GM18498 (cell line): ENCODE measurements around the gene CCSER2.
"Not testable (repeated sequence)": the region's sequence is repeated elsewhere in the genome, so short reads cannot be mapped to it uniquely, and the experiment has no call there.

Experiments
- ATAC-seq: cut with Tn5 transposase; IDR thresholded peaks from one replicate; pipeline ENCODE4 v1.9.1; 2021; ENCODE audit warnings: mild to moderate bottlenecking, moderate library complexity; ENCODE audit not compliant: unreplicated experiment

The CCSER2 gene

DNA sequence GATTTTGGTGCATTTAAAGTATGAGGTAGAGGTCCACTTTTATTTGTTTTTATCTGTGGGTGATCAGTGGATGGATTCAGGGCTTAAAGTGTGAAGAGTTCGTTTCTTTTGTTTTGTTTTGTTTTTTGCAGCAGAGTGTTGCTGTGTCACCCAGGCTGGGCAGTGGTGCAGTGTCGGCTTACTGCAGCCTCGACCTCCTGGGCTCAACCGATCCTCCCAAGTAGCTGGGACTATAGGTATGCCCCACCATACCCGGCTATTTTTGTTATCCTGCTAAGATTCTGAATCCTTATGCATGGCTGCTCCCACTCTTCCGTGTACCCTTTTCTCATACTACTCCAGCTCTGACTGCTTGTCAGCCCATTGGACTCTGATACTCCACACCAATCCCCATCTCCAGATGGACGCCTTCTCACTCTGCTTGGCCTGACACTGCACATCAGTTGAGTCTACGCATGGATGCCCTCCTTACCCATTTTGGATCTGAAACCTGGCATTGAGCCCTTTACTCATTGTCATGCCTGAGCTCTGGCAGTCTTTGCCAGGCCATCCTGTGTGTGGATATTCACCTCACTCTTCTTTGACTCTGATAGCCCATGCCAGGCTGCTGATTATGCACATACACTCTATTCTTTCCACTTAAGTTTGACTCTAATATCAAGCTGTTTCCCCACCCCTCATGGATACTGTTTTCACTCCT is 119.5 kb downstream of the CCSER2 start:
- ATAC-seq, result no peak

DNA sequence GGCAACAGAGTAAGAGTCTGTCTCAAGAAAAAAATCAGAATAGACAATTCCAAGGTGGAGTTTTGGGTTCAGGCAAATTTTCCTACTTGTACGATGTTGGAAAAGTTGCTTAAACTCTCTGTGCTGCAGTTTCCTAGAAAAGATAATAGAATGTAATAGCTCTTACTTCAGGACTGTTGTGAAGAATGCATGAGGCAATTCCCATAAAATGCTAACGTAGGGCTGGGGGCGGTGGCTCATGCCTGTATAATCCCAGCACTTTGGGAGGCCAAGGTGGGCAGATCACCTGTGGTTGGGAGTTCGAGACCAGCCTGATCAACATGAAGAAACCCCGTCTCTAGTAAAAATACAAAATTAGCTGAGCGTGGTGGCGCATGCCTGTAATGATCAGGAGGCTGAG is 121.0 kb downstream of the CCSER2 start:
- not testable (repeated sequence) for ATAC-seq

DNA sequence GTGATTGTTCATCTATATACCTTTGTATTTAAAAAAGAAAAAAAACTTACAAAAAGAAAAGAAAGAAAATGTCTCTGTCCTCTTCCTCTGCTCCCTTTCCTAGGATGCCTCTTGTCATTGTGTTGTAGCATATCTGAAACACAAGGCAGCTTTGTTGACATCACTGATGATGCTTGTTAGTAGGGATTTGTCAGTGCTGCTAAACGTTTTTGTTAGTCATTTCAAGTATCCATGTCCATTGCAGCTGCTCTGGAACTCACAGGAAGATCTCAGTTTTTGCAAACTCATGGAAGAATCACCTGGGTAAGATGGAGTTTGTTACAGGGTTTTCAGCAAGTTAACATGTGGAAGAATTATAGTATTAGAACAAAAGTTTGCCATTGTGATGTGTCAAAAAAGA is 123.6 kb downstream of the CCSER2 start:
- ATAC-seq, result no peak

DNA sequence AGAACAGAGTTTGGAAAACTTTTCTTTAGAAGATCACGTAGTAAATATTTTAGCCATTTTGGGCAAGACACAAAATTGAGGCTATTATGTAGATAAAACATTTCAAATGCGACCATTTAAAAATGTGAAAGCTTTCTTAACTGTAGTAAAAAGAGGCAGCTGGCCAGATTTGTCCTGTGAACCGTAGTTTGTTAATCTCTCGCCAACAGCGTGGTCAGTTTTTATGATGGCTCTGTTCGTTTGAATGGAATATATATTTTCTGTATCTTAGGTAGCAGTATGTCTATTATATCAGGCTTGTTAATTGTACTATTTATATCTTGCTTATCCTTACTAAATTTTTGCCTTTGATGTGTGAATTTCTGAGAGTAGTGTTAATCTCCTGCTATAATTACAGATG is 124.9 kb downstream of the CCSER2 start:
- ATAC-seq, result no peak

DNA sequence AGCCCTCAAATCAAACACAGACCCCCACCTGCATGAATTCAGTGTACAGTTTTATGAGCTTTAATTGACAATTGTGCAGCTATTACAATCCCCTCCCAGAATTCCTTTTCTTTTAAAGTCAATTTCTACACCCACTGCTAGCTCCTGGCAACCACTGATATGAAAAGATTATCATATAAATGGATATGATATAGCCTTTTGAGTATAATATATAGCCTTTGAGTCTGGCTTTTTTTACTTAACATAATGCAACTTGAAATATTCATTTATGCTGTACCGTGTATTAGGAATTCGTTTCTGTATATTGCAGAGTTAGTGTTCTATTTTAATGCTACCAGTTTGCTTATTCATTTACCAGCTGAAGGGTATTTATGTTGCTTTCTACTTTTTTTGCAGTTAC is 127.7 kb downstream of the CCSER2 start:
- ATAC-seq, result no peak

DNA sequence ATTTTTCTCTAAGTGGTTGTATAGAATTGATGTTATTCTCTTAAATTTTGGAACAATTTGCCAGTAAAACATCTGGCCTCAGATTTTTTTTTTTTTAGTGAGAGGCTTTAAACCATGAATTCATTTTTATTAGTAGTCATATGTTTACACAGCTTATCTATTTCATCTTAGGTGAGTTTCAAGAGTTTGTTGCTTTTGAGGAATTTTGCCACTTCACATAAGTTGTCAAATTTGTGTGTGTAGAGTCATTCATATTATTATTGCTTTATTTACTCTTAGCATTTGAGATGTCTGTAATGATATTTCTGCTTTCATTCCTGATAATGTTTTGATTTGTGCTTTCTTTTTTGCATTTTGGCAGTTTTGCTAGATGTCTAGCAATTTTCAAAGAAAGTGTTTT is 132.1 kb downstream of the CCSER2 start:
- ATAC-seq, result no peak

DNA sequence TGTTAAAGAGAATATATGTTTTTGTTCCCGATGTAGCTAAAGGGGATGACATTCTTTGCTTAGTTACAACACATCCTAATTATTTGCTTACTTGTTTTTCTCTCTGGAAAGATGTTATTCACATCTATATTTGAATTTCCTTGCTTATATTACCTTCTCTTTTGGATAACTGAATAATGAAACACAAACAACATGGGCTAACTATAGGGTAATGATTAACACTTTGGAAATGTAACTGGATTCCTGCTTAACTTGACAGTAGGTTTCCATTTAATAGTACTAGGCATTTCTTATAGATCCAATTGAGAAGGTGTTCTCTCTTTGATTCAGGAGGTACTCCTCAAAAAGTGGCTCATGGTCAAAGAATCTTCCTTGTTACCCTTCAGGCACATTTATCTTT is 141.1 kb downstream of the CCSER2 start:
- no peak for ATAC-seq

DNA sequence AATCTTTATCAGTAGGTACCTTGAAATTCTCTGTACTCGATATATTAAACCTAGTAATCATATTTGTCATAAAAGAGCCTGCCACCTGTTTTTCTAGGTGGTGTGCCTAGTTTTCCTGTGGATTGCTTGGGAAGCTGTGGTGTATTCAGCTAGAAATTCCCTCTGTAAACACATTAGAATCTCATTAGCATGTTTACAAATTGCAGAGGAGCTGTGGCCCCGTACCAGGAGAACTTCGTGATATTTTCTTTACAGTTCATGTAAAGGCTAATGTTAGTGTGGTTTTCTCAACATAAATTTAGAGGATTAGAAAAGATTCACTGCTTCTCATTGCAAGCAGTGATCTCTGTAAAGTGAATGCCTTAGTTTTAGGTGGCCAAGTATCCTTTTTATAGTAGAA is 144.7 kb downstream of the CCSER2 start:
- no peak for ATAC-seq

DNA sequence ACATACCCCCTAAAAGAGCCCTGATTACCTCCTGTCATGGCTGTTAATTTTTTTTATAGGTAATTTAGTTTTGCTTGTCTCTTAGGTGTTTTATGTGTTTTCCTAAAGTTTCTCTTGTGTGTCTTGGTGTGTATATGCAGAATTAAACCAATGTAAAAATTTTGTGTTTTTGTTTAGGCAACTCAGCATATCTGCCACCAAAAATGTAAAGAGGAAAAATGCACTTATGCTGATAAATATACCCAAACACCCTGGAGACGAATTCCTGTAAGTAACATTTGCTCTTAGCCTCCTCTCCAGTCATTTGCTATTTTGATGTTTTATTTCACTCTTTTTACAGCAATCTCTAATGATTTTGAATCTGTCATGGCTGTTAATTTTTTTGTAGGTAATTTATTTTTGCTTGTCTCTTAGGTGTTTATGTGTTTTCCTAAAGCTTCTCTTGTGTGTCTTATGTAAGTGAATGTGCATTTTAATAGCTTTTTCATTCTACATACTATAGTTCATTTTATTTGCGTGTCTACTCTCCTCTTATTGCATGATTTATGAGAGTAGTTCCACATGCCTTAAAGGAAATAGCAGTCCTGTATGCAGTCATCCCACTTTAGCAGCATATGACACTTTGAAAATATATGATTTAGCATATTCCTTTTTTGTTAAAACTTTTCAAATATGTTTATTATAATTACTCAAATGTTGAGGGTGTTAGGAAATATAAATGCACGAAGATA is 149.2 kb downstream of the CCSER2 start:
- ATAC-seq, result no peak

DNA sequence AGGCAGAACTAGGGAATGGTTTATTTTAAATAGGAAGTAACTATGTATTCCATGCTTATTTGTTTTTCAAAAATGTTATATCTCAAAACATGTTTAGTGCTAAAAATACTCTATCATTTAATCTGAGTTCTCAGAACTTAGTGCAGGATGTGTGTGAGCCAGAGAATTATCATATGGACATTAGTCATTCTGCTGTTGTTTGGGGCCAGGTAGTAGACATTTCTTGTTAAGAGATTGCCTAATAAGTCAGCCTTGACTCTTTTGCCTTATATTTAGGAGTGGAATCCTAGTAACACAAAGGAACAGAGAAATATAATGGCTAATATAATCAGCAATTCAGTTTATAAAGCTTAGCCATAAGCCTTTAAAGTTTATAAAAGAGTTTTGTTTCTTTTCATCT is 149.8 kb downstream of the CCSER2 start:
- no peak for ATAC-seq

DNA sequence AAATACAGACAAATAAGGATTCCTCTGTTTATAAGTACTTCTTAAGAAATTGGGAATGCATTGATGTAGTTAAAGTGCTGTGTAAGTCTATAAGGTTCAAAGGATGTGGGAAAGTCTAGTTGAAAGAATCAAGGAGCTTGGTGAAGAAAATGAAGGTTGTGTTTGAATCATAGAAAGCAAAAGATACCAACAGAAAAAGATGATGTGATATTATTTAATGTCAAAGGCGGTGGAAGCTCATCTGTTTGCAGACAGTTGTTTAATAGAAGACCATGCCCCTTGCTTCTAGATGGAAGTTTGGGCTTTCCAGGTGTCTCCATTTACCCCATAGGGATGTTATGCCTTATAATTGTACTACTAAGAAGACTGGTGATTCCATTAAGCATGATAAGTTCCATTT is 150.3 kb downstream of the CCSER2 start:
- no peak for ATAC-seq

DNA sequence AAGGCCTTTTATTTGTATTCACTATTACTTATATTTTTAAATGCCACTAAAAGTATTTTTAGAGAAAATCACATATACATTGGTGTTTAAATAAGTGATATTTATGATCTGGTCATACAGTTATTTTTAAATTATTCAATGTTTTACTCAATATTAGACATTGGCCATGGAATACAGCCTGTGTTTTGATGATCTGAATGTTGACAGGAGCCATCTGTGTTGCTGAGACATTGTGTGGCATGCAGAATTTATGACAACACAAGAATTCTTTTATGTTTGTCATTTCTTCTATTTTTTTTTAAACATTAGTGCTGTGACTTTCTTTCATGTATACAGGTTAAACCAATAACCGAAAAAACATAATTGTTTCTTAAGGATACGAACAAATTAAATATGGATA is 156.2 kb downstream of the CCSER2 start:
- ATAC-seq, result no peak

DNA sequence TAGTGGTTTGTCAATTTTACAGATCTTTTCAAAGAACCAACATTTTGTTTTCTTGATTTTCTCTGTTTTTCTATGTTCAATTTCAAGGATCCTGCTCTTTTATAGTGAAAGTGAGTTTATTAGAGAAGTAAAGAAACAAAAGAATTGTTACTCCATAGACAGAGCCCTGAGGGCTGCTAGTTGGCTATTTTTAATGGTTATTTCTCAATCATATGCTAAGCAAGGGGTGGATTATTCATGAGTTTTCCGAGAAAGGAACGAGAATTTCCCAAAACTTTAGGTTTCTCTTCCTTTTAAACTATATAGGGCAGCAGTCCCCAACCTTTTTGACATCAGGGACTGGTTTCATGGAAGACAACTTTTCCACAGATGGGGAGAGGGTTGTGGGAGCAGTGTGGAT is 165.0 kb downstream of the CCSER2 start:
- no peak for ATAC-seq

DNA sequence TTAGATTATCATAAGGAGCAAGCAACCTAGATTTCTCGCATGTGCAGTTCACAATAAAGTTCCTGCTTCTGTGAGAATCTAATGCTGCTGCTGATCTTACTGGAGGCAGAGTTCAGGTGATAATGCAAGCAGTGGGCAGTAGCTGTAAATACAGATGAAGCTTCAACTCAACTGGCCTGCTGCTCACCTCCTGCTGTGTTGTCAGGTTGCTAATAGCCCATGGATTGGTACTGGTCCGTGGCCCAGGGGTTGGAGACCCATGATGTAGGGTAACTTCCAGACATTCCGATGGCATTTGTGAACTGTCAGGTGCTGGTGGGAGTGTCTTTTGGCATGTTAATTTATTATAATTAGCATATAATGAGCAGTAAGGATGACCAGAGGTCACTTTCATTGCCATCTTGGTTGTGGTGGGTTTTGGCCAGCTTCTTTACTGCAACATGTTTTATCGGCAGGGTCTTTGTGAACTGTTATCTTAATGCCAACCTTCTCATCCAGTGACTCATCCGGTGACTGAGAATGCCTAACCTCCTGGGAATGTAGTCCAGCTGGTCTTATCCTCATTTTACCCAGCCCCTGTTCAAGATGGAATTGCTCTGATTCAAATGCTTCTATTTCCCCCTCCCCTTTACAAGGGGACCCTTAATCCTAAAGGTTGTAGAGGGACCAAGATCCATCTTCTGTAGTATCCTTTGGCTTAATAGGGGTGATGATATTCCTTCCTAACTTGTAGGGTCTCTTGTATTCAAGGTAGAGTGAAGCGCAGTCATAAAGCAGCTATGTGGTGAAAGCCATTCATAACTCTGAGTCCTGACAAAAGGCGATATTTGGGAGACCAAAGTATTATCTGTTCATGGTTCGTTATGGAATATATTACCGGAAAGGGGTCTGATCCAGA is 165.8 kb downstream of the CCSER2 start:
- ATAC-seq, result no peak

DNA sequence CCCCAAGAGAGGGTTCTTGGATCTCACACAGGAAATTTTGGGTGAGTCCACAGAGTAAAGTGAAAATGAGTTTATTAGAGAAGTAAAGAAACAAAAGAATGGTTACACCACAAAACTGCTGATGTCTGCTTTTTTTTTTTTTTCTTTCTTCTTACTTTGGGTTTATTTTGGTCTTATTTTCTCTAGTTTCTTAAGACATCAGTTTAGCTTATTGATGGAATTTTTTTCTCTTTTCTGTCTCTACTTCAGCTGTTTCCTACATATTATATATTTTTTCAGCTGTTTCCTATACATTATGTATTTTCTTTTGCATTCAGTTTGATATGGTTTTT is 166.4 kb downstream of the CCSER2 start:
- ATAC-seq, result no peak

DNA sequence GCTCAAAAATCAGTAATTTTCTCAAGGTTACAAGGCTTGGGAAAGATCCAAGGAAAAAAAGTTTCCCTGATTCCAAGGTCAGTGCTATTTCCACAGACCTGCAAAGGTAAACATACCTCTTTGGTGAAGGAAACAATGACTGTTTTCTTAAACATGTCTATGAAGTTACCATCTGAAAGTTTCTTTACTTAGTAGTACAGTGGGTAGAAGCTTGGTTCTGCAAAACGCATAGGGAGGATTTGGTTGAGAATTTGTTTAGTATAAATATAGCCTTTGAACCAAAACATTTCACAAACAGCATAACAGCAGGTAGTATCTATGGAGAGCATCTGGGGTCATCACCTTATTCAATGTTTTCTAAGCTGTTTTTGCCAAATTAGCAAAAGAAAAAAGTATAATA is 169.6 kb downstream of the CCSER2 start:
- ATAC-seq, result no peak

DNA sequence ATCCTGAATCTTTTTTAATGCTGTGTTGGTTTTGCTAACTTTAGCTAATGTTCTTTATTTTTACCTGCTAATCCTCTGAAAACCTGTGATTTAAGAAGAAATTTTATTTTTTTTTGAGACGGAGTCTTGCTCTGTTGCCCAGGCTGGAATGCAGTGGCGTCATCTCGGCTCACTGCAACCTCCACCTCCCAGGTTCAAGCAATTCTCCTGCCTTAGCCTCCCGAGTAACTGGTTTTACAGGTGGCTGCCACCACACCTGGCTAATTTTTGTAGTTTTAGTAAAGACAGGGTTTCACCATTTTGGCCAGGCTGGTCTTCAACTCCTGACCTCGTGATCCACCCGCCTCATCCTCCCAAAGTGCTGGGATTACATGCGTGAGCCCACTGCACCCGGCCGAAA is 170.7 kb downstream of the CCSER2 start:
- ATAC-seq, result not testable (repeated sequence)

DNA sequence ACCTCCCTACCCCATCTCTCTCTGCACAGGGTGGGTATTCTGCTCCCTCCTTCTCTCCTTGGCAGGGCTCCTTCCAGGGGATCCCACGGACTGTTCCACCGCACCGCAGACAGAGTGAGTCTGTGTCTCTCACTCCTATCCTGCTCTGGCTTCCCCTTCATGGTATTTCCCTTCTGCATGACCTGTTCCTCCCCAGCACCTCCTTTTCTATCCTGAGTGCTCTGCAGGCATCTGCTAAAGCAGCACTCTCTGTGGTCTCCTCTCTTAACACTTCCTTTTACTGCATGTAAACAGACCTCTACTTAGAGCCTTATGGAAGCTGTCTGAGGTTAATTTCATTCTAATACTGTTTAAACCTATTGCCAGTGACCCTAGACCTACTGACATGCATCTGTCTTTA is 171.5 kb downstream of the CCSER2 start:
- ATAC-seq, result no peak

DNA sequence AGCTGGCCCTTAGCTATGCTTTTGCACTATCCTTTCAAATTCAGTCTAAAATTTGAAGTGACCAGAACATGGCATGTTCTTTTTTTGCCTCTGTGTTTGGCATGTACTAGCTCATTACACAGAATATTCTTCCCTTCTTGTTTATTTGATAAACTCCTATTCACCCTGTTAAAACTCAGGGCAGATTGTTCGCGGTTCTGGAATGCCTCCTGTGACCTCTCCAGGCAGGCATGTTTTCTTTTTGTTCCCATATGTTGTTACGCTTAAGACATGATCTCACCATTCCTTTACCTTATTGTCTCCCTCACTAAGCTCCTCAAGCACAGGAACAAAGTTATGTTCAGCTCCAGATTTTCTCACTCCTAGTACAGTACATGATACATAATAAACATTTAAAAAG is 181.7 kb downstream of the CCSER2 start:
- no peak for ATAC-seq

DNA sequence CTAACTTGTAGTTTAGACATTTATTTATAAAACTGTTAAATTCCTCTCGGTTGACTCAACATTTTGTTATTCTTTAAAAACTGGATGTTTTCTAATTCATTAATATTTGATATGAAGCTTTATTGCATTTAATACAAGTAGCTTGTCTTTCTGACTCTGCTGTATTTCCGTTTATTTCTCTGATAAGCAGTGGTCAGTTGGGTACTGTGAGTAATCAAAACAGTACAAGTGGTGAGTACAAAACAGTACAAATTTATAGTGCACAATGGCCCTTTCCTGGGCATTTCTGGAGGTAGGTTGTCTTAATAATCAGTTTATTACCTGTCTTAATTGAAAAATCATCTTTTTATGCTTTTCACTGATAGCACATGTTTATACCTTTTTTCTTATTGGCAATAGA is 182.7 kb downstream of the CCSER2 start:
- ATAC-seq, result no peak

DNA sequence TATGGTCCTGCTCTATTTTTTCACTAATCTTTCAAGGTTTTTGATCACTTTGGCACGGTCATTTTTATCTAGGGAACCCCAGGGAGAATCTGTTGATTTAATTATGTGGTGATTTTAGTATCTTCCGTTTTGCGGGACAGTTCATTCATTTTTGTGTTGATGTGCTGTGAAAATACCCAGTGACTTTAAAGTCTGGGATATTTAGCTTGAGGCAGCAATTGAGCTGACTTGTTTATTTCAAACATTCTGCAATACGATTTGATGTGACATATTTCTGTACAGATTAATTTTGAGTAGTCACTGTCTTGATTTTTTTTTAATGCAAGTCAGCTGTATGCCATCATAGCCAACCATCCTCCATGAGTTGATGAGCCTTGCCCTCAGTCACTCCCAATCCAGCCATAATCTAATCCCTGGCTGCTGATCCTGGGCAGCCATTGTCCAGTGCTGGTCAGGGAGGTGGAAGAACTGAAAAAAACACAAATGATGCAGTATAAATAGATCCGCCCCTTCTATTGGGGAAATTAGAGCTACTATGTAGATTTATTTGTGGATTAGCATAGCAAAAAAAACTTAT is 183.4 kb downstream of the CCSER2 start:
- ATAC-seq, result no peak

DNA sequence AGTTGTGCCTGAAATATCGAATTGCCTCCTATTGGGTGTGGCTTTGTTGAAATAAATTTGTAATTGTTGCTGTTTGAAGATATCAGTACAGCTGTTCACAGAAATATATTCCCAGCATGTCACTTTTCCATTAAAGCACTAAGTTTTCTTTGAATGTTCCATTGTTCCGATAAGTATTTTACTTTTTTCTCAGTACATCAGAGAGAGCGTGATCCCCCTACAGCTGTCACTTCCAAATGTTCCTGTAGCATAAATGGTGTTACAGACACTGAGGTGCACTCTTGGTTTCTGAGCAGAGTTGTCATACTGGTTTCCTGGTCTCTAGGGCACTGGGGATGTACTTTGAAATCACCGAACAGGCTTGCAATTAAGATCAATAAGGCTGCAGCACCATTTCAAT is 189.2 kb downstream of the CCSER2 start:
- no peak for ATAC-seq
